Measurements from ENCODE around the gene DAB2.

DNA sequence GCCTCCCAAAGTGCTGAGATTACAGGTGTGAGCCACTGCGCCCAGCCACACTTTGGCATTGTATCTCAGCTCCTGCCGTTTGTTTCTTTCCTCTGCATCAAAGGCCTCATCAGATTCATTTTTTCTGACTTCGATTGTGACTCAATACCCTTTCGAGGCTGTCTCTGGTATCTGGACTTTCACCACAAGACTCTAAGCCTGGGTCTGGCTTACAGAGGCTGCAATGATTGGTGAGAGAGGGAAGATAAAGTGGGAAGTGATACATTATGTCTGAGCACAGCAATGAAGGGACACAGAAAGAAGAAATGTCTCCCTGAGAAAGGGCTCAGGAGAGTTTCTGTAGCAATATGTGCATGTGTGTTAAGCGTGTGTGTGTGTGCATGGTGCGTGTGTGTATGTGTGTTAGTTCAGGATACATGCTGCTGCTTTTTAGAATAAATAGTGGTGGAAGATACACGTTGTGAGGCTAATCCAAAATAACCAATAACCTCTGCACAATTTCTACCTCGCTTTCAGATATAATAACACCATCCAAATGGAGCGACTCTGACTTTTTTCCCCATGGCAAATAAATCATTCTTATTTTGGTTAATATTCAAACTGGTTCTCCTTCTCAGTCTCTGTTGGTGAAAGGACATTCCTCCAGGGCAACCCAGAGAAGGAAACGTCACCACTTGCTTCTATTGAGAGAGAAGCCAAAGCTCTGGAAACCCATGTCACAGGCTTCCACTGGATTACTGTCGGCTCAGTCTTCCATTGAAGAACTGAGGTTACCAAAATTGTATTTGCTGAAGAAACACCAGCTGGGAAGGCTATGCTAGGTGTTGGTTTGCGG, 8.1 kb upstream of the DAB2 start:
- TF ChIP-seq, protein P1, sequence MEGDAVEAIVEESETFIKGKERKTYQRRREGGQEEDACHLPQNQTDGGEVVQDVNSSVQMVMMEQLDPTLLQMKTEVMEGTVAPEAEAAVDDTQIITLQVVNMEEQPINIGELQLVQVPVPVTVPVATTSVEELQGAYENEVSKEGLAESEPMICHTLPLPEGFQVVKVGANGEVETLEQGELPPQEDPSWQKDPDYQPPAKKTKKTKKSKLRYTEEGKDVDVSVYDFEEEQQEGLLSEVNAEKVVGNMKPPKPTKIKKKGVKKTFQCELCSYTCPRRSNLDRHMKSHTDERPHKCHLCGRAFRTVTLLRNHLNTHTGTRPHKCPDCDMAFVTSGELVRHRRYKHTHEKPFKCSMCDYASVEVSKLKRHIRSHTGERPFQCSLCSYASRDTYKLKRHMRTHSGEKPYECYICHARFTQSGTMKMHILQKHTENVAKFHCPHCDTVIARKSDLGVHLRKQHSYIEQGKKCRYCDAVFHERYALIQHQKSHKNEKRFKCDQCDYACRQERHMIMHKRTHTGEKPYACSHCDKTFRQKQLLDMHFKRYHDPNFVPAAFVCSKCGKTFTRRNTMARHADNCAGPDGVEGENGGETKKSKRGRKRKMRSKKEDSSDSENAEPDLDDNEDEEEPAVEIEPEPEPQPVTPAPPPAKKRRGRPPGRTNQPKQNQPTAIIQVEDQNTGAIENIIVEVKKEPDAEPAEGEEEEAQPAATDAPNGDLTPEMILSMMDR (conservative IDR thresholded peaks at IDR 0.05; ENCODE audit: low read length): no peak
- TF ChIP-seq EZH2phosphoT487 (IDR thresholded peaks at IDR 0.05; ENCODE audit: borderline replicate concordance, low read depth, low read length): no peak
